ENCODE data around the gene SF3A2. TPM values are rescaled to one million over a fixed set of nuclear protein-coding genes. Genes with fewer than 3 reads are reported as not detected.
A peak's percentile ranks its signal among the peaks of the same experiment; 100 is the strongest.

SF3A2 gene
- total RNA-seq, 1 experiment from 2014 or later = 184 TPM

DNA sequence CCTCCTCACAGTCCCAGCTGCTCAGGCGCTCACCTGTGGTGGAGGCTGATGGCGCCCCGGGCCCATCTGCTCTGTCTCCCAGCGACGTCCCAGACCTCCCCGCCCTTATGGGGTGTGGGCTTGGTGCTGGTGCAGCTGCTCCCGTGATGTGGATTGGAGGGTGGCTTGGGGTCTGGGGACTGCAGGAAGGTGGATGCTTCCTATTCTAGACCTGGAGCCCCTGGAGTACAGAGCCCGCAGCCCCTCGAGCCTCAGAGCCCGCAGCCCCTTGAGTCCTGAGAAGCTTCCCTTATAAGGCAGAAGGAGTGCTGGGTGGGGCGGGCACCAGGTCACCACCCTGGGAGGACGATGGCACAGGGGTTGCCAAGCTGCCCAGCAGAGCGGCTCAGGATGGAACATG, 41.3 kb upstream of the SF3A2 start (continued):
- TF ChIP-seq HMGA2 (CRISPR knock-in tag; IDR thresholded peaks at IDR 0.05) (no peak), FOXP1 (CRISPR knock-in tag; IDR thresholded peaks at IDR 0.05; ENCODE audit: borderline replicate concordance) (no peak)

DNA sequence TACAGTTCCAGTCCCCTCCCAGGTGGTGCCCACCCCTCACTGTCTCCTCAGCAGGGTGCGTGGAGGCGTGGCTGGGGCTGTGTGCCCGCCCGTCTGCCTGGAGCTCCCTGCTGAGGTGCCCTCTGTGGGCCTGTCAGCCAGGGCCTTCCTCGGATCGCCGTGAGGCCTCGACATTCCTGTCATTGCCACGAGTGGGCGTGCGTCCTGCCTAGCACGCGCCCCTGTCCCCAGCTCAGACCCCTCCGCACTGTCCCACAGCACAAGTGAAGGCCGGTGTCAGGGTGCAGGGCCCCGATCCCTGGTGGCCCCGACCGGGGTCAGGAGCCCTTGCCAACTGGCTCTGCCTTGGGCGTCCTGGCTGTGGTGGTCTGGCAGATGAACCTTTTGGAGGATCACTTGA, 40.7 kb upstream of the SF3A2 start:
- H3K36me3 Mint-ChIP-seq = peaks cover 25% of the 10 kb centered on the region
- no peak for DNase-seq (ENCODE audit: low spot score)
- CTCF ChIA-PET = interaction anchor here (0.6 to 1.4 kb wide), 2 partner anchors 24 to 40 kb away, joined by 3 to 4 read pairs; no protein-coding TSS in a partner anchor

DNA sequence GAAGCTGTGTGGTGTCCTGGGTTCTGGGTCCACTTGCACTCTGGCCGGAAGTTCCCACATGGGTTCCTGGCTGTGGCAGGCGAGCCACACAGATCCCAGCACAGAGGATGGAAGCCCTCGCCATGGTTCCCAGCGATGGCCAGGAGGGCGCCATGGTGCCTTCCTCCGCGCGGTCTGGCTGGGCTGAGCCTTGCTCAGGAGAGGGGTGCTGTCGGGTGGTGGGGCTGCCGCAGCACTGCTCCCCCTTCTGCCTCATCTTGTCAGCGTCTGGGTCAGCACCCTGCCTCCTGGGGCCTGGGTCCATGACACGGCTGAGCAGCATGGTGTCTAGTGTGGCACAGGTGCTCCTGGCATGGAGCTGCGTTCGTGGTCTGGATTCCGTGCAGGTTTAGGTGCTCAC, 39.4 kb upstream of the SF3A2 start:
- no peak overlapping the region for H3K4me3 Mint-ChIP-seq

More for the DNA sequence above, 40.7 kb upstream of the SF3A2 start:
- TF ChIP-seq IRF2 (CRISPR knock-in tag; IDR thresholded peaks at IDR 0.05; ENCODE audit: borderline replicate concordance, low read depth) (no peak), NFYB (CRISPR knock-in tag; conservative IDR thresholded peaks at IDR 0.05; ENCODE audit: low read depth) (no peak)
- Mint-ChIP-seq H3K27me3 (ENCODE audit: low read depth) (no peaks in the 10 kb centered on the region), H3K4me3 (no peak overlapping the region), H3K4me1 (no peaks in the 10 kb centered on the region), H3K9me3 (no peaks in the 10 kb centered on the region), H3K27ac (no peak overlapping the region)
- no peak for ATAC-seq
- POLR2A ChIA-PET = no interaction called here

DNA sequence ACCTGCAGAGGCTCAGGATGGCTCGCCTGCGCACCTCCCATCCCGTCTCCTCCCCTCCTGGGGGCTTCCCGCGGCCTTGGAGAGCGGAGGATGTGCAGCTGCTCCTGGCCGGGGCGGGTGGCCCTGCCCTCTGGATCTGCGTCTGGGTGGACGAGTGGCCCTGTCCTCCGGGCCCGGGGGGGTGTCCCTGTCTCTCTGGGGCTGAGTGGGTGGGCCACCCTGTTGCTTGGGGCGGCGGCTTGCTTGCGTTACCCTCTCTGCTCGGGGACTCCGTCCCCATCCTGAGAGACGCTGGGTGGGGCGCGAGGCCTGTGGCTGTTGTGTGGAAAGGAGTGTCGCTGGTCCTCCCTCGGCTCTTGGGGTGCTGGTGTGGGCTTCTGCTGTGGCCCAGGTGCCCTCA, 38.3 kb upstream of the SF3A2 start:
- POLR2A ChIA-PET = interaction anchor here (0.6 kb wide), 1 partner anchor 99 kb away, joined by 4 read pairs; no protein-coding TSS in a partner anchor
- Mint-ChIP-seq H3K27me3 (ENCODE audit: low read depth) (no peaks in the 10 kb centered on the region), H3K9me3 (no peaks in the 10 kb centered on the region), H3K27ac (peak overlapping the region; percentile 83), H3K4me3 (no peak overlapping the region), H3K4me1 (no peaks in the 10 kb centered on the region), H3K36me3 (peaks cover 16% of the 10 kb centered on the region)
- no peak for ATAC-seq
- TF ChIP-seq, protein P1, sequence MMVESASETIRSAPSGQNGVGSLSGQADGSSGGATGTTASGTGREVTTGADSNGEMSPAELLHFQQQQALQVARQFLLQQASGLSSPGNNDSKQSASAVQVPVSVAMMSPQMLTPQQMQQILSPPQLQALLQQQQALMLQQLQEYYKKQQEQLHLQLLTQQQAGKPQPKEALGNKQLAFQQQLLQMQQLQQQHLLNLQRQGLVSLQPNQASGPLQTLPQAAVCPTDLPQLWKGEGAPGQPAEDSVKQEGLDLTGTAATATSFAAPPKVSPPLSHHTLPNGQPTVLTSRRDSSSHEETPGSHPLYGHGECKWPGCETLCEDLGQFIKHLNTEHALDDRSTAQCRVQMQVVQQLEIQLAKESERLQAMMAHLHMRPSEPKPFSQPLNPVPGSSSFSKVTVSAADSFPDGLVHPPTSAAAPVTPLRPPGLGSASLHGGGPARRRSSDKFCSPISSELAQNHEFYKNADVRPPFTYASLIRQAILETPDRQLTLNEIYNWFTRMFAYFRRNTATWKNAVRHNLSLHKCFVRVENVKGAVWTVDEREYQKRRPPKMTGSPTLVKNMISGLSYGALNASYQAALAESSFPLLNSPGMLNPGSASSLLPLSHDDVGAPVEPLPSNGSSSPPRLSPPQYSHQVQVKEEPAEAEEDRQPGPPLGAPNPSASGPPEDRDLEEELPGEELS (CRISPR knock-in tag; IDR thresholded peaks at IDR 0.05) = no peak
- TF ChIP-seq NFYB (CRISPR knock-in tag; conservative IDR thresholded peaks at IDR 0.05; ENCODE audit: low read depth) = no peak
- DNase-seq (ENCODE audit: low spot score) = no peak
- CTCF ChIA-PET = interaction anchor here (1.0 to 1.6 kb wide), 6 partner anchors 8 to 63 kb away, joined by 4 to 20 read pairs (median 7); no protein-coding TSS in a partner anchor

More for the DNA sequence above, 39.4 kb upstream of the SF3A2 start:
- Mint-ChIP-seq H3K27ac (peak overlapping the region; percentile 91), H3K36me3 (peaks cover 22% of the 10 kb centered on the region), H3K9me3 (no peaks in the 10 kb centered on the region), H3K4me1 (no peaks in the 10 kb centered on the region), H3K27me3 (ENCODE audit: low read depth) (no peaks in the 10 kb centered on the region)
- ATAC-seq (no peak), DNase-seq (ENCODE audit: low spot score) (no peak)
- ChIA-PET CTCF (interaction anchor here (1.0 to 1.4 kb wide), 2 partner anchors 41 kb away, joined by 4 read pairs; no protein-coding TSS in a partner anchor), POLR2A (interaction anchor here (0.6 kb wide), 1 partner anchor 19 kb away, joined by 3 read pairs; no protein-coding TSS in a partner anchor)
- TF ChIP-seq, protein P2, sequence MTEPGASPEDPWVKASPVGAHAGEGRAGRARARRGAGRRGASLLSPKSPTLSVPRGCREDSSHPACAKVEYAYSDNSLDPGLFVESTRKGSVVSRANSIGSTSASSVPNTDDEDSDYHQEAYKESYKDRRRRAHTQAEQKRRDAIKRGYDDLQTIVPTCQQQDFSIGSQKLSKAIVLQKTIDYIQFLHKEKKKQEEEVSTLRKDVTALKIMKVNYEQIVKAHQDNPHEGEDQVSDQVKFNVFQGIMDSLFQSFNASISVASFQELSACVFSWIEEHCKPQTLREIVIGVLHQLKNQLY (CRISPR knock-in tag; IDR thresholded peaks at IDR 0.05) = no peak
- no peak for TF ChIP-seq ZNF138 (CRISPR knock-in tag; conservative IDR thresholded peaks at IDR 0.05)

DNA sequence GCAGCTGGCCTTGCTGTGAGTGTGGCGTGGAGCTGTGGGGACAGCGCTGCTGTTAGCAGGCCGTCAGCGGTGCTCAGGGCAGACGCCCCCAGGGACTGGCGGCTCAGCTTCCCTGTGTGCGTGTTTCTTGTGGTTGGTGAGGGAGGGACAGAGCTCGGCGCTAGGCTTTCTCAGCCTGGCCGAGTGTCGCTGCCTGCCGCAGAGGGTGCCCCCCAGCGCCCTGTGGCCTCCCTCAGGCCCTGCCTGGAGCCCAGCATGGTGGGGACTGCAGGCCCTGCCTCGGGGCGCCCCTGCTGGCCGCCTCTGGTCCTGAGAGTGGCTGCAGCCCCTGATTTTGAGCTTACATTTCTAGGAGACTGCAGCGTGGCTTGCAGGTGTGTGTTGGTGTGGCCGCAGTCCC, 37.4 kb upstream of the SF3A2 start:
- POLR2A ChIA-PET = interaction anchor here (1.3 kb wide), 1 partner anchor 43 kb away, joined by 4 read pairs; no protein-coding TSS in a partner anchor
- no peak for TF ChIP-seq NR1H2 (CRISPR knock-in tag; IDR thresholded peaks at IDR 0.05)
- TF ChIP-seq, protein P3, sequence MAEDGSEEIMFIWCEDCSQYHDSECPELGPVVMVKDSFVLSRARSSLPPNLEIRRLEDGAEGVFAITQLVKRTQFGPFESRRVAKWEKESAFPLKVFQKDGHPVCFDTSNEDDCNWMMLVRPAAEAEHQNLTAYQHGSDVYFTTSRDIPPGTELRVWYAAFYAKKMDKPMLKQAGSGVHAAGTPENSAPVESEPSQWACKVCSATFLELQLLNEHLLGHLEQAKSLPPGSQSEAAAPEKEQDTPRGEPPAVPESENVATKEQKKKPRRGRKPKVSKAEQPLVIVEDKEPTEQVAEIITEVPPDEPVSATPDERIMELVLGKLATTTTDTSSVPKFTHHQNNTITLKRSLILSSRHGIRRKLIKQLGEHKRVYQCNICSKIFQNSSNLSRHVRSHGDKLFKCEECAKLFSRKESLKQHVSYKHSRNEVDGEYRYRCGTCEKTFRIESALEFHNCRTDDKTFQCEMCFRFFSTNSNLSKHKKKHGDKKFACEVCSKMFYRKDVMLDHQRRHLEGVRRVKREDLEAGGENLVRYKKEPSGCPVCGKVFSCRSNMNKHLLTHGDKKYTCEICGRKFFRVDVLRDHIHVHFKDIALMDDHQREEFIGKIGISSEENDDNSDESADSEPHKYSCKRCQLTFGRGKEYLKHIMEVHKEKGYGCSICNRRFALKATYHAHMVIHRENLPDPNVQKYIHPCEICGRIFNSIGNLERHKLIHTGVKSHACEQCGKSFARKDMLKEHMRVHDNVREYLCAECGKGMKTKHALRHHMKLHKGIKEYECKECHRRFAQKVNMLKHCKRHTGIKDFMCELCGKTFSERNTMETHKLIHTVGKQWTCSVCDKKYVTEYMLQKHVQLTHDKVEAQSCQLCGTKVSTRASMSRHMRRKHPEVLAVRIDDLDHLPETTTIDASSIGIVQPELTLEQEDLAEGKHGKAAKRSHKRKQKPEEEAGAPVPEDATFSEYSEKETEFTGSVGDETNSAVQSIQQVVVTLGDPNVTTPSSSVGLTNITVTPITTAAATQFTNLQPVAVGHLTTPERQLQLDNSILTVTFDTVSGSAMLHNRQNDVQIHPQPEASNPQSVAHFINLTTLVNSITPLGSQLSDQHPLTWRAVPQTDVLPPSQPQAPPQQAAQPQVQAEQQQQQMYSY (CRISPR knock-in tag; IDR thresholded peaks at IDR 0.05) = no peak
- TF ChIP-seq, protein P4, sequence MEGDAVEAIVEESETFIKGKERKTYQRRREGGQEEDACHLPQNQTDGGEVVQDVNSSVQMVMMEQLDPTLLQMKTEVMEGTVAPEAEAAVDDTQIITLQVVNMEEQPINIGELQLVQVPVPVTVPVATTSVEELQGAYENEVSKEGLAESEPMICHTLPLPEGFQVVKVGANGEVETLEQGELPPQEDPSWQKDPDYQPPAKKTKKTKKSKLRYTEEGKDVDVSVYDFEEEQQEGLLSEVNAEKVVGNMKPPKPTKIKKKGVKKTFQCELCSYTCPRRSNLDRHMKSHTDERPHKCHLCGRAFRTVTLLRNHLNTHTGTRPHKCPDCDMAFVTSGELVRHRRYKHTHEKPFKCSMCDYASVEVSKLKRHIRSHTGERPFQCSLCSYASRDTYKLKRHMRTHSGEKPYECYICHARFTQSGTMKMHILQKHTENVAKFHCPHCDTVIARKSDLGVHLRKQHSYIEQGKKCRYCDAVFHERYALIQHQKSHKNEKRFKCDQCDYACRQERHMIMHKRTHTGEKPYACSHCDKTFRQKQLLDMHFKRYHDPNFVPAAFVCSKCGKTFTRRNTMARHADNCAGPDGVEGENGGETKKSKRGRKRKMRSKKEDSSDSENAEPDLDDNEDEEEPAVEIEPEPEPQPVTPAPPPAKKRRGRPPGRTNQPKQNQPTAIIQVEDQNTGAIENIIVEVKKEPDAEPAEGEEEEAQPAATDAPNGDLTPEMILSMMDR (IDR thresholded peaks at IDR 0.05) = peak; percentile 47; the same call in 1 of the 2 replicates
- Mint-ChIP-seq H3K36me3 (peaks cover 12% of the 10 kb centered on the region), H3K27me3 (ENCODE audit: low read depth) (no peaks in the 10 kb centered on the region), H3K4me1 (no peaks in the 10 kb centered on the region), H3K4me3 (no peak overlapping the region), H3K9me3 (no peaks in the 10 kb centered on the region), H3K27ac (peak overlapping the region; percentile 83)
- ATAC-seq (peak; percentile 89), DNase-seq (ENCODE audit: low spot score) (peak; percentile 62)
- CTCF ChIA-PET = interaction anchor here (0.5 to 1.8 kb wide), 58 partner anchors 8 to 983 kb away, joined by 3 to 25 read pairs (median 6); partner anchors contain the start of genes AP3D1, LSM7, PLEKHJ1 and SPPL2B
